HepG2 (cell line): ENCODE measurements around the gene ERCC4. TPM values are rescaled to one million over a fixed set of nuclear protein-coding genes. Genes with fewer than 3 reads are reported as not detected.

Source experiments
- ATAC-seq: fragments of 200-7000 bp; cut with Tn5 transposase; 3 replicates; pipeline ENCODE4 v1.9.1; 2020; ENCODE audit warnings: mild to moderate bottlenecking, moderate library complexity
- BruUV-seq: library from RNA; stranded (reverse); fragments of 400-500 nt; replicated peaks from 2 replicates; lab custom pipeline; 2021; lab: Mats Ljungman, UMichigan
- CTCF ChIA-PET: fragments of 300-600 bp; formaldehyde crosslinking; extraction: SDS; loops from one replicate; lab custom pipeline; 2021; ENCODE audit warnings: low total read pairs, inconsistent platforms, low intra/inter-chr PET ratio; lab: Yijun Ruan, JAX
- POLR2A ChIA-PET: fragments of 350-600 bp; sonication (Branson Sonifier 250); formaldehyde crosslinking; loops from one replicate; lab custom pipeline; 2020; ENCODE audit warnings: antibody characterized with exemption, inconsistent platforms; lab: Yijun Ruan, JAX
- DNase-seq: peaks from one replicate; pipeline ENCODE4 v3.0.0-alpha.2; 2015; ENCODE audit warnings: low spot score
- FAIRE-seq: peaks from 3 replicates; lab custom pipeline; 2011; peaks lifted over from hg19 to GRCh38; lab: Jason Lieb, UNC
- H2AFZ ChIP-seq: one replicate; pipeline ENCODE4 v1.6.1; 2011; ENCODE audit warnings: low read length, inconsistent platforms
- H3K27ac ChIP-seq: fragments of 300-600 bp; 3 replicates; pipeline ENCODE4 v1.8.0; 2011; ENCODE audit warnings: mixed run types, mild to moderate bottlenecking, mixed read lengths, low read length, inconsistent platforms; ENCODE audit not compliant: insufficient read depth; ENCODE audit errors: extremely low read length
- H3K27me3 ChIP-seq, 2 experiments: fragments of 200-600 bp in 1 of 2; 2 replicates in 1 of 2; 3 replicates in 1 of 2; pipeline versions ENCODE4 v1.6.0 to v1.8.0; 2011; ENCODE audit warnings: low read length in 2 of 2, mild to moderate bottlenecking in 2 of 2, moderate library complexity in 2 of 2, inconsistent platforms in 1 of 2; ENCODE audit not compliant: insufficient read depth in 2 of 2, control insufficient read depth in 1 of 2
- H3K36me3 ChIP-seq, 2 experiments: fragments of 200-600 bp in 1 of 2; replicated peaks in 1 of 2; 2 replicates in 1 of 2; 3 replicates in 1 of 2; pipeline versions ENCODE4 v1.5.1 to v1.8.0; 2011; ENCODE audit warnings: low read length in 2 of 2, inconsistent platforms in 1 of 2; ENCODE audit not compliant: insufficient read depth in 2 of 2, control insufficient read depth in 1 of 2
- H3K4me1 ChIP-seq: 2 replicates; pipeline ENCODE4 v1.5.1; 2012; ENCODE audit warnings: low read length, inconsistent platforms; ENCODE audit not compliant: insufficient read depth
- H3K4me2 ChIP-seq: 2 replicates; pipeline ENCODE4 v1.6.0; 2011; ENCODE audit warnings: low read depth, low read length, inconsistent platforms
- H3K4me3 ChIP-seq, 3 experiments: fragments of 200-600 bp in 1 of 3; sonication (generic), shearing (Covaris generic) in 1 of 3; replicated peaks in 1 of 3; 2 replicates each; pipeline ENCODE4 v1.5.1; 2011 to 2016; ENCODE audit warnings: low read length in 3 of 3, inconsistent platforms in 2 of 3, low read depth in 2 of 3, mild to moderate bottlenecking in 2 of 3, control low read depth in 1 of 3, mixed read lengths in 1 of 3; ENCODE audit not compliant: insufficient read depth in 1 of 3
- H3K79me2 ChIP-seq: one replicate; pipeline ENCODE4 v1.6.1; 2011; ENCODE audit warnings: low read length, inconsistent platforms; ENCODE audit not compliant: insufficient read depth
- H3K9ac ChIP-seq: 2 replicates; pipeline ENCODE4 v1.6.0; 2011; ENCODE audit warnings: mild to moderate bottlenecking, low read depth, low read length, inconsistent platforms; ENCODE audit not compliant: insufficient read depth
- H3K9me3 ChIP-seq: 2 replicates; pipeline ENCODE4 v1.5.1; 2012; ENCODE audit warnings: mild to moderate bottlenecking, low read length
- H4K20me1 ChIP-seq: 2 replicates; pipeline ENCODE4 v1.6.0; 2011; ENCODE audit warnings: inconsistent platforms, mild to moderate bottlenecking, low read length, moderate library complexity; ENCODE audit not compliant: insufficient read depth
- FOXO1 ChIP-seq: sonication (generic); formaldehyde crosslinking; IDR thresholded peaks from 2 replicates; pipeline ENCODE4 v1.4.0; 2020; ENCODE audit warnings: missing genetic modification reagents
- HHEX ChIP-seq: IDR thresholded peaks from 2 replicates; pipeline ENCODE4 v1.6.1; 2016; ENCODE audit warnings: control low read depth
- HNF4G ChIP-seq, 2 experiments: sonication (generic) in 1 of 2; formaldehyde crosslinking in 1 of 2; IDR thresholded peaks; 2 replicates each; pipeline versions ENCODE4 v1.4.0 to v1.6.1; 2011 to 2020; ENCODE audit warnings: borderline replicate concordance in 2 of 2, low read depth in 2 of 2, mild to moderate bottlenecking in 2 of 2, low read length in 1 of 2, missing genetic modification reagents in 1 of 2, moderate library complexity in 1 of 2
- JARID2 ChIP-seq: sonication (generic); formaldehyde crosslinking; IDR thresholded peaks from 2 replicates; pipeline ENCODE4 v1.8.1; 2023; ENCODE audit warnings: missing genetic modification reagents, inconsistent platforms; ENCODE audit not compliant: insufficient replicate concordance
- NR1H2 ChIP-seq: sonication (generic); formaldehyde crosslinking; IDR thresholded peaks from 2 replicates; pipeline ENCODE4 v1.8.1; 2022; ENCODE audit warnings: low read depth, missing genetic modification reagents, borderline replicate concordance
- RARA ChIP-seq: IDR thresholded peaks from 2 replicates; pipeline ENCODE4 v1.6.1; 2016; ENCODE audit warnings: missing genetic modification reagents, missing compliant biosample characterization
- RBAK ChIP-seq: sonication (generic); formaldehyde crosslinking; IDR thresholded peaks from 2 replicates; pipeline ENCODE4 v1.5.1; 2020; ENCODE audit warnings: mild to moderate bottlenecking, missing genetic modification reagents
- RBM39 ChIP-seq: fragments of 200-400 bp; formaldehyde crosslinking; IDR thresholded peaks from one replicate; pipeline ENCODE4 v1.6.1; 2018; ENCODE audit warnings: antibody characterized with exemption, mild to moderate bottlenecking, low read depth, low read length; ENCODE audit not compliant: poor library complexity, severe bottlenecking
- TSC22D2 ChIP-seq: sonication (generic); formaldehyde crosslinking; IDR thresholded peaks from 2 replicates; pipeline ENCODE4 v1.5.1; 2020; ENCODE audit warnings: missing genetic modification reagents, mild to moderate bottlenecking, borderline replicate concordance
- ZFP82 ChIP-seq: sonication (generic); formaldehyde crosslinking; IDR thresholded peaks from 2 replicates; pipeline ENCODE4 v1.5.1; 2020; ENCODE audit warnings: mild to moderate bottlenecking, missing genetic modification reagents, borderline replicate concordance
- ZKSCAN5 ChIP-seq: sonication (generic); formaldehyde crosslinking; IDR thresholded peaks from 2 replicates; pipeline ENCODE4 v1.5.1; 2020; ENCODE audit warnings: mild to moderate bottlenecking, missing genetic modification reagents
- ZNF441 ChIP-seq: sonication (generic); formaldehyde crosslinking; IDR thresholded peaks from 2 replicates; pipeline ENCODE4 v1.7.0; 2021; ENCODE audit warnings: missing genetic modification reagents, borderline replicate concordance
- ZNF557 ChIP-seq: sonication (generic); formaldehyde crosslinking; IDR thresholded peaks from 2 replicates; pipeline ENCODE4 v1.4.0; 2020; ENCODE audit warnings: missing genetic modification reagents
- ZNF678 ChIP-seq: sonication (generic); formaldehyde crosslinking; IDR thresholded peaks from 2 replicates; pipeline ENCODE4 v1.4.0; 2020; ENCODE audit warnings: mild to moderate bottlenecking, missing genetic modification reagents
- ZNF709 ChIP-seq: sonication (generic); formaldehyde crosslinking; IDR thresholded peaks from 2 replicates; pipeline ENCODE4 v1.5.0; 2020; ENCODE audit warnings: mild to moderate bottlenecking, missing genetic modification reagents
- WGBS: methylation state at CpG from one replicate; pipeline ENCODE4 v1.1.6; 2017; ENCODE audit warnings: low lambda C conversion rate; 5-methylcytosine and 5-hydroxymethylcytosine counted together
- in situ Hi-C: cut with HindIII; loops from 2 replicates; pipeline ENCODE4 v1.10.0; 2017; ENCODE audit warnings: low pct_unique_long_range_greater_than_20kb; ENCODE audit not compliant: extremely low pct_ligation_motif_present
- intact Hi-C: fragments of 100-400 bp; cut with micrococcal nuclease; formaldehyde crosslinking; loops from one replicate; pipeline ENCODE4 v1.10.0; 2022; ENCODE audit not compliant: unreplicated experiment
- polyA plus RNA-seq, 8 experiments: library from polyadenylated mRNA; depleted of rRNA in 3 of 8; stranded (reverse) in 7 of 8; unstranded in 1 of 8; fragments of >200 nt; fragmentation: Illumina TruSeq in 4 of 8; extraction: Trizol in 4 of 8; gene quantifications; 2 replicates each; pipeline versions ENCODE4 v1.2.1 to v1.2.3, GENCODE V29; 2011 to 2016; ENCODE audit warnings: low read depth in 4 of 8, missing spikeins in 1 of 8, mixed read lengths in 1 of 8; ENCODE audit not compliant: insufficient read depth in 1 of 8
- total RNA-seq, 5 experiments: library from RNA; depleted of rRNA; stranded (reverse); fragments of >200 nt; fragmentation: Illumina TruSeq; extraction: Trizol; gene quantifications; 2 replicates each; pipeline ENCODE4 v1.2.3, GENCODE V29; 2016; ENCODE audit warnings: low read depth in 1 of 5
- TF ChIP-seq, protein P1 (sequence below): sonication (generic); formaldehyde crosslinking; conservative IDR thresholded peaks from 2 replicates; pipeline ENCODE4 v1.8.0; 2022; ENCODE audit warnings: missing genetic modification reagents

Gene ERCC4
- total and polyA plus RNA-seq, 2 of the 13 experiments (the other 11 are each of a cell fraction or from before 2014, with no cell fraction given), result 5.4 to 15.2 TPM

DNA sequence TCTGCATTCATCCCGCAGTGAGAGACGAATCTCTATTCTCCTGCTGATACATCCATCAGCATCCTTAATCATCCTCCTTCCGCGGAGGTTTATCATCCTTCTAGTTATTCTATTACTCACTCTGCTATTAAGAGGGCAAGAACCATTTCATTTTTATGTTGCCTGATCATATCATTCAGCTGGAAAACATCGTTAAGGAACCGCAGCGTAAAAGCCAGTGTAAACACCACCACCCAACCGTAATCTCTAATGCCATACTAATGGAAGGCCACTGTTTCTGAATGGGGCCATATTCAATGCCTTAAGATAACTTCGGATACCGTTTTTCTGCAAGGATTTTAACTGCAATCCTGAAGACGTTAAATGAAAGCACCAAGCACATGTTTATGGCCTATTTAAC is 36.7 kb upstream of the ERCC4 start:
- FAIRE-seq, result no peak
- 49% methylated on average over 11 of the region's 11 CpGs for WGBS
- CTCF ChIA-PET, result no interaction called here

DNA sequence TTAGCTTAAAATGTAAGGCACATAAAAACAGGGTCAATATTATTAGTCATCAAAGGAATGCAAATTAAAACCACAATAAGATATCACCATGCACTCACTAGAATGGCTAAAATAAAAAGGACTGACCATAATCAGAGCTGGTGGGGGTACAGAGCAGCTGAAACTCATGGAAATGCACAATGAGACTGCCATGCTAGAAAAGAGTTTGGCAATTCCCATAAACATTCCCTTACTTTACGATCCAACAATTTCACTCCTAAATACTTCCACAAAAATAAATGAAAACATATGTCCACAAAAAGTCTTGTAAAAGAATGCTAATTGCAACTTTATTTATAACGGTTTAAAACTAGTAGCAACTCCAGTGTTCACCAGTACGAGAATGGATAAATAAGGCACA is 36.1 kb upstream of the ERCC4 start:
- in situ Hi-C loops, result no loop called here

More for the DNA sequence above, 36.7 kb upstream of the ERCC4 start:
- Histone ChIP-seq H3K4me3 (no peak overlapping the region), H2AFZ (no peak overlapping the region), H3K4me2 (no peak overlapping the region), H3K9ac (no peak overlapping the region), H3K36me3 (no peaks in the 10 kb centered on the region), H3K79me2 (no peaks in the 10 kb centered on the region), H3K27me3 (0 out of 5 replicates have a peak, but pooled peaks cover 0 to 3% of the 10 kb centered on the region in 2 experiments), H4K20me1 (no peaks in the 10 kb centered on the region), H3K9me3 (peaks cover 9% of the 10 kb centered on the region; the same call in 1 of the 2 replicates), H3K27ac (no peak overlapping the region), H3K4me1 (peaks cover 28% of the 10 kb centered on the region)
- TF ChIP-seq ZFP82 (no peak), RBAK (no peak), NR1H2 (no peak), TSC22D2 (CRISPR knock-in tag) (no peak), ZNF557 (CRISPR knock-in tag) (no peak), ZNF441 (CRISPR knock-in tag) (no peak), JARID2 (CRISPR knock-in tag) (no peak)
- POLR2A ChIA-PET, result no interaction called here
- ATAC-seq (no peak), DNase-seq (no peak)
- in situ Hi-C loops, result no loop called here
- BruUV-seq, result no TSS peak
- intact Hi-C loops, result no loop called here

More for the DNA sequence above, 36.1 kb upstream of the ERCC4 start:
- intact Hi-C loops, result no loop called here
- Histone ChIP-seq H3K79me2 (no peaks in the 10 kb centered on the region), H2AFZ (no peak overlapping the region), H3K4me1 (peaks cover 28% of the 10 kb centered on the region), H4K20me1 (no peaks in the 10 kb centered on the region), H3K27ac (no peak overlapping the region), H3K36me3 (no peaks in the 10 kb centered on the region), H3K9me3 (peaks cover 12% of the 10 kb centered on the region; the same call in 1 of the 2 replicates), H3K4me3 (no peak overlapping the region), H3K27me3 (0 out of 5 replicates have a peak, but pooled peaks cover 0 to 3% of the 10 kb centered on the region in 2 experiments), H3K4me2 (no peak overlapping the region), H3K9ac (no peak overlapping the region)
- FAIRE-seq, result no peak
- 44% methylated on average over 3 of the region's 3 CpGs for WGBS
- BruUV-seq, result no TSS peak
- no peak for ATAC-seq
- CTCF ChIA-PET, result no interaction called here
- DNase-seq, result no peak
- POLR2A ChIA-PET, result no interaction called here
- TF ChIP-seq, protein P1, sequence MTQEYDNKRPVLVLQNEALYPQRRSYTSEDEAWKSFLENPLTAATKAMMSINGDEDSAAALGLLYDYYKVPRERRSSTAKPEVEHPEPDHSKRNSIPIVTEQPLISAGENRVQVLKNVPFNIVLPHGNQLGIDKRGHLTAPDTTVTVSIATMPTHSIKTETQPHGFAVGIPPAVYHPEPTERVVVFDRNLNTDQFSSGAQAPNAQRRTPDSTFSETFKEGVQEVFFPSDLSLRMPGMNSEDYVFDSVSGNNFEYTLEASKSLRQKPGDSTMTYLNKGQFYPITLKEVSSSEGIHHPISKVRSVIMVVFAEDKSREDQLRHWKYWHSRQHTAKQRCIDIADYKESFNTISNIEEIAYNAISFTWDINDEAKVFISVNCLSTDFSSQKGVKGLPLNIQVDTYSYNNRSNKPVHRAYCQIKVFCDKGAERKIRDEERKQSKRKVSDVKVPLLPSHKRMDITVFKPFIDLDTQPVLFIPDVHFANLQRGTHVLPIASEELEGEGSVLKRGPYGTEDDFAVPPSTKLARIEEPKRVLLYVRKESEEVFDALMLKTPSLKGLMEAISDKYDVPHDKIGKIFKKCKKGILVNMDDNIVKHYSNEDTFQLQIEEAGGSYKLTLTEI, result no peak
- no peak for TF ChIP-seq RARA
- no peak for TF ChIP-seq HHEX (CRISPR knock-in tag)
- TF ChIP-seq ZNF678 (CRISPR knock-in tag), result no peak
- TF ChIP-seq FOXO1, result no peak
- TF ChIP-seq ZKSCAN5 (CRISPR knock-in tag), result no peak
- TF ChIP-seq ZNF709 (CRISPR knock-in tag), result no peak
- TF ChIP-seq HNF4G (IDR thresholded peaks at IDR 0.05; ENCODE audit: borderline replicate concordance, low read depth, low read length), result no peak
- no peak for TF ChIP-seq HNF4G (CRISPR knock-in tag; IDR thresholded peaks at IDR 0.05; ENCODE audit: borderline replicate concordance, low read depth)
- TF ChIP-seq RBM39, result no peak
